Esophagus squamous epithelium (tissue), 4 donors: ENCODE measurements around the gene OPN4.

Experiments used
- CTCF ChIP-seq, 6 experiments: fragments of 450-650 bp in 4 of 6; fragments of 200-600 bp in 2 of 6; sonication (generic) in 2 of 6; IDR thresholded peaks; one replicate each; pipeline ENCODE4 v1.5.1; 2016 to 2019; ENCODE audit warnings: antibody characterized with exemption in 6 of 6, mild to moderate bottlenecking in 4 of 6, moderate library complexity in 4 of 6
- POLR2A ChIP-seq, 4 donors: fragments of 450-650 bp; IDR thresholded peaks; one replicate each; pipeline ENCODE4 v1.6.1; 2017; ENCODE audit warnings: antibody characterized with exemption in 4 of 4, mild to moderate bottlenecking in 4 of 4, moderate library complexity in 3 of 4

DNA sequence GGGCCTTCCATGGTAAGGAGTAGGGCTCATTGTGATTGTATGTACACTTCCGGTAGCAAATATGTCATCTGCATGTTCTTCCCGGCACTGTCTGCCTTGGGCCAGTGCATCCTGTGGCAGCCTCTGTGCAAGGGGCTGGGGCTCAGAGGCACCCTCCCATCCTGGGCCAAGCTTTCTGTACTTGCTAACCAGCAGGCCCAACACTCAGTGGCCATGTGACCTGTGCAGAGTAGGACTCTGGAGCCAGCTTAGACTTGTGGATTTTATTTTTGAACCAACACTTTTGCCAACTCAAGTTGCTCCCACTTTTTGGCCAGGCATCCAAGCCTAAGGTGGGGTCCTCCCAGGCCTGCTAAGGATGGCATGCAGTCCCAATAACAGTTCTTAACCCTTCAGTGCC lies 38.9 kb downstream of the OPN4 start:
- no peak for TF ChIP-seq POLR2A (IDR thresholded peaks at IDR 0.05)
- TF ChIP-seq CTCF (IDR thresholded peaks at IDR 0.05), result no peak
